Right lobe of liver (tissue), 6 donors: ENCODE measurements around the gene DDX60. TPM values are rescaled to one million over a fixed set of nuclear protein-coding genes. Genes with fewer than 3 reads are reported as not detected.

Experiments used
- ATAC-seq, 4 donors: fragments of 200-7000 bp; cut with Tn5 transposase; one replicate each; pipeline ENCODE4 v1.9.1; 2020; ENCODE audit warnings: mild to moderate bottlenecking in 4 of 4, moderate library complexity in 4 of 4
- DNase-seq, 3 donors: peaks; one replicate each; pipeline ENCODE4 v3.0.0-alpha.2; 2020
- H3K27ac ChIP-seq, 3 donors: fragments of 200-600 bp; one replicate each; pipeline ENCODE4 v1.8.0; 2022
- H3K27me3 ChIP-seq, 2 donors: fragments of 200-600 bp; one replicate each; pipeline ENCODE4 v1.8.0; 2022
- H3K36me3 ChIP-seq, 4 donors: fragments of 200-600 bp; sonication (generic) in 1 of 4; one replicate each; pipeline versions ENCODE4 v1.5.1 to v1.8.0; 2017 to 2022; ENCODE audit warnings: control low read depth in 1 of 4
- H3K4me1 ChIP-seq, 4 donors: fragments of 200-600 bp; sonication (generic) in 1 of 4; one replicate each; pipeline versions ENCODE4 v1.5.1 to v1.8.0; 2017 to 2022; ENCODE audit warnings: control low read depth in 1 of 4
- H3K4me3 ChIP-seq, 3 donors: fragments of 200-600 bp; one replicate each; pipeline ENCODE4 v1.8.0; 2022
- H3K9me3 ChIP-seq, 4 donors: fragments of 200-600 bp; sonication (generic) in 1 of 4; one replicate each; pipeline versions ENCODE4 v1.5.1 to v1.8.0; 2017 to 2022; ENCODE audit warnings: control low read depth in 1 of 4
- POLR2A ChIP-seq: fragments of 450-650 bp; IDR thresholded peaks from one replicate; pipeline ENCODE4 v1.6.1; 2017; ENCODE audit warnings: antibody characterized with exemption, mild to moderate bottlenecking
- WGBS: methylation state at CpG from one replicate; pipeline ENCODE4 v1.1.6; 2018; ENCODE audit warnings: low coverage, low lambda C conversion rate; ENCODE audit not compliant: insufficient coverage; ENCODE audit errors: missing lambda C conversion rate; 5-methylcytosine and 5-hydroxymethylcytosine counted together
- intact Hi-C, 2 donors: fragments of 100-400 bp; cut with DNase I; formaldehyde crosslinking; loops; one replicate each; pipeline versions ENCODE4 v1.11.2 to v1.14.1; 2022
- total RNA-seq, 6 experiments: library from RNA; depleted of rRNA in 2 of 6; stranded (reverse); fragments of >200 nt in 2 of 6; fragmentation: NEBNext Ultra II Directional in 3 of 6; extraction: Animal tissue kit (Norgen Biotek cat#: 25700) in 3 of 6; gene quantifications; one replicate each; pipeline versions ENCODE4 v1.1.0 to v1.2.4, GENCODE V29; 2016 to 2023
- TF ChIP-seq, protein P1 (sequence below), 4 donors: fragments of 200-600 bp in 3 of 4; fragments of 450-650 bp in 1 of 4; IDR thresholded peaks; one replicate each; pipeline versions ENCODE4 v1.5.1 to v1.8.0; 2016 to 2022; ENCODE audit warnings: antibody characterized with exemption in 4 of 4, mild to moderate bottlenecking in 2 of 4
- donor health status: DM: no; HTN: yes; CAD: no.
- donor health status: DM: no; HTN: no; CAD: no.
- donor health status: DM: no; HTN: no; CAD: no.
- donor health status: DM: no; HTN: yes; CAD: no.
- donor health status: DM: no; HTN: yes; CAD: no.

Gene DDX60
- total RNA-seq, 6 experiments from 2014 or later: 5.6 to 15.8 (median 10.6) TPM

- WGBS: 53% methylated on average over 3 of the region's 4 CpGs
- TF ChIP-seq POLR2A: no peak
- TF ChIP-seq, protein P1, sequence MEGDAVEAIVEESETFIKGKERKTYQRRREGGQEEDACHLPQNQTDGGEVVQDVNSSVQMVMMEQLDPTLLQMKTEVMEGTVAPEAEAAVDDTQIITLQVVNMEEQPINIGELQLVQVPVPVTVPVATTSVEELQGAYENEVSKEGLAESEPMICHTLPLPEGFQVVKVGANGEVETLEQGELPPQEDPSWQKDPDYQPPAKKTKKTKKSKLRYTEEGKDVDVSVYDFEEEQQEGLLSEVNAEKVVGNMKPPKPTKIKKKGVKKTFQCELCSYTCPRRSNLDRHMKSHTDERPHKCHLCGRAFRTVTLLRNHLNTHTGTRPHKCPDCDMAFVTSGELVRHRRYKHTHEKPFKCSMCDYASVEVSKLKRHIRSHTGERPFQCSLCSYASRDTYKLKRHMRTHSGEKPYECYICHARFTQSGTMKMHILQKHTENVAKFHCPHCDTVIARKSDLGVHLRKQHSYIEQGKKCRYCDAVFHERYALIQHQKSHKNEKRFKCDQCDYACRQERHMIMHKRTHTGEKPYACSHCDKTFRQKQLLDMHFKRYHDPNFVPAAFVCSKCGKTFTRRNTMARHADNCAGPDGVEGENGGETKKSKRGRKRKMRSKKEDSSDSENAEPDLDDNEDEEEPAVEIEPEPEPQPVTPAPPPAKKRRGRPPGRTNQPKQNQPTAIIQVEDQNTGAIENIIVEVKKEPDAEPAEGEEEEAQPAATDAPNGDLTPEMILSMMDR (IDR thresholded peaks at IDR 0.05): no peak
- intact Hi-C loops: no loop called here
- H3K36me3 ChIP-seq: no peaks in the 10 kb centered on the region
- H3K4me3 ChIP-seq: no peak overlapping the region
- no peaks in the 10 kb centered on the region for H3K9me3 ChIP-seq
- ATAC-seq (no peak), DNase-seq (no peak)
- H3K27ac ChIP-seq: no peak overlapping the region
- peaks cover 0 to 3% (median 0%) of the 10 kb centered on the region in 4 donors for H3K4me1 ChIP-seq
- no peaks in the 10 kb centered on the region for H3K27me3 ChIP-seq
Measured at GRCh38 chr4:168257768-168258167, 60.8 kb downstream of the DDX60 start.

- no peak for TF ChIP-seq POLR2A
- TF ChIP-seq, protein P1 (IDR thresholded peaks at IDR 0.05): no peak
- Histone ChIP-seq H3K27me3 (no peaks in the 10 kb centered on the region), H3K4me1 (no peaks in the 10 kb centered on the region), H3K27ac (no peak overlapping the region), H3K9me3 (no peaks in the 10 kb centered on the region), H3K36me3 (peaks cover 0 to 10% (median 0%) of the 10 kb centered on the region in 4 donors), H3K4me3 (no peak overlapping the region)
- no peak for ATAC-seq
- DNase-seq: no peak
- 78% methylated on average over 3 of the region's 3 CpGs for WGBS
- intact Hi-C loops: no loop called here
Measured at GRCh38 chr4:168248176-168248710, 70.3 kb downstream of the DDX60 start.

GRCh38 chr4:168247603-168248002 is 70.9 kb downstream of the DDX60 start:
- Histone ChIP-seq H3K9me3 (no peaks in the 10 kb centered on the region), H3K4me1 (no peaks in the 10 kb centered on the region), H3K27me3 (no peaks in the 10 kb centered on the region), H3K4me3 (no peak overlapping the region), H3K36me3 (peaks cover 0 to 10% (median 0%) of the 10 kb centered on the region in 4 donors), H3K27ac (no peak overlapping the region)
- WGBS: 88% methylated on average over 5 of the region's 5 CpGs
- intact Hi-C loops: no loop called here
- TF ChIP-seq, protein P1 (IDR thresholded peaks at IDR 0.05): no peak
- TF ChIP-seq POLR2A: no peak
- DNase-seq (no peak), ATAC-seq (no peak)

GRCh38 chr4:168241953-168242352 is 76.6 kb downstream of the DDX60 start:
- intact Hi-C loops: no loop called here
- no peaks in the 10 kb centered on the region for H3K27me3 ChIP-seq
- TF ChIP-seq, protein P1 (IDR thresholded peaks at IDR 0.05): no peak
- TF ChIP-seq POLR2A: no peak
- H3K27ac ChIP-seq: no peak overlapping the region
- peaks cover 0 to 6% (median 0%) of the 10 kb centered on the region in 4 donors for H3K9me3 ChIP-seq
- WGBS: 100% methylated on average over 1 of the region's 3 CpGs
- ATAC-seq: no peak
- H3K4me1 ChIP-seq: no peaks in the 10 kb centered on the region
- DNase-seq: no peak
- H3K4me3 ChIP-seq: no peak overlapping the region
- H3K36me3 ChIP-seq: peaks cover 0 to 4% (median 2%) of the 10 kb centered on the region in 4 donors

DNA sequence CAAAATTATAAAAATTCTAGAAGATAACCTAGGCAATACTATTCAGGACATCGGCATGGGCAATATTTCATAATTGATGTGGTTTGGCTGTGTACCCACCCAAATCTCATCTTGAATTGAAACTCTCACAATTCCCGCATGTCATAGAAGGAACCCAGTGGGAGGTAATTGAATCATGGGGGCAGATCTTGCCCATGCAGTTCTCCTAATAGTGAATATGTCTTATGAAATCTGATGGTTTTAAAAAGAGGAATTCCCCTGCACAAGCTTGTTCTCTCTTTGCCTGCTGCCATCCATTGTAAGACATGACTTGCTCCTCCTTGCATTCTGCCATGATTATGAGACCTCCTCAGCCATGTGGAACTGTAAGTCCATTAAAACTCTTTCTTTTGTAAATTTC is 77.7 kb downstream of the DDX60 start:
- TF ChIP-seq POLR2A: no peak
- TF ChIP-seq, protein P1 (IDR thresholded peaks at IDR 0.05): no peak
- H3K9me3 ChIP-seq: peaks cover 0 to 6% (median 0%) of the 10 kb centered on the region in 4 donors
- H3K4me1 ChIP-seq: no peaks in the 10 kb centered on the region
- ATAC-seq: no peak
- no peak overlapping the region for H3K27ac ChIP-seq
- H3K27me3 ChIP-seq: no peaks in the 10 kb centered on the region
- no peak for DNase-seq
- intact Hi-C loops: no loop called here
- H3K4me3 ChIP-seq: no peak overlapping the region
- 100% methylated on average over 2 of the region's 2 CpGs for WGBS
- peaks cover 0 to 5% (median under 1%) of the 10 kb centered on the region in 4 donors for H3K36me3 ChIP-seq
